HG03196 (cell line): ENCODE measurements around the gene OSBPL6.
"Not testable (repeated sequence)": the region's sequence is repeated elsewhere in the genome, so short reads cannot be mapped to it uniquely, and the experiment has no call there.

Experiments
- ATAC-seq: cut with Tn5 transposase; IDR thresholded peaks from one replicate; pipeline ENCODE4 v1.9.1; 2021; ENCODE audit not compliant: unreplicated experiment

OSBPL6 gene

DNA sequence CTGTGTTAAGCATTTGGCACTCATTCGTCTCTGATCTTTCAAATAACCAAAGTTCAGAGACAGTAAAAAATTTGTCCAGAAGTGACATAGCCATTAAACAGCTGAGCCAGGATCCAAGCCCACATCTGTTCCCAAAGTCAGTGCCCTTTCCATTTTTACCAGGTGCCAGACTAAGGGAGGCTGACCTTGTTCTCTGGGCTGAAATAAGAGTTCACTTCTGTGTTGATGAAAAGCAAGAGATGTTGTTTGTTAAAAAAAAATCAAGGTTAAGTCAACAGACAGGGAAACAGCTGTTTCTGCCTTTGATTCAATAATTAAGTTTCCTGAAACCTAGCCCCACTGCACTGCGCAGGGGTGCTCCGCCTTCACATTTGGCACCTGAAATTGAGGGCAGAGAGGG lies 139.5 kb downstream of the OSBPL6 start:
- no peak for ATAC-seq

DNA sequence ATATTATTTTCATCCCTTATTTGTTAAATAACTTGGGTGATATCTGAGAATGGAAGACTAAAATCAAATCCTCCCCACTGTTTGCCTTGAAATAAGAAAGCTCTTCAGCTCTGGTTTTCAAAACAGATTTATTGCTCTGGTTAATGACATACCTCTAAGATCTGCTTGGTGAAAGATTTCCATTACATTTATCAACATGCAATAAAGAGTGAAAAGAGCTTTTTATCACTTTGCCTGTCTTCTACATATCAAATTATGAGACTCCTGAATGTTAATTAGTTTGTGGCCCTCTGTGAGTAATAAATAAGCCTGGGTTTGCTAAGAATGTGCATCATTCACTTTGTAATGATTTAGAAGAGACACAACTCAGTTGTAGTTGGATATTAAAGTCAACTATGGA lies 140.9 kb downstream of the OSBPL6 start:
- ATAC-seq: no peak

DNA sequence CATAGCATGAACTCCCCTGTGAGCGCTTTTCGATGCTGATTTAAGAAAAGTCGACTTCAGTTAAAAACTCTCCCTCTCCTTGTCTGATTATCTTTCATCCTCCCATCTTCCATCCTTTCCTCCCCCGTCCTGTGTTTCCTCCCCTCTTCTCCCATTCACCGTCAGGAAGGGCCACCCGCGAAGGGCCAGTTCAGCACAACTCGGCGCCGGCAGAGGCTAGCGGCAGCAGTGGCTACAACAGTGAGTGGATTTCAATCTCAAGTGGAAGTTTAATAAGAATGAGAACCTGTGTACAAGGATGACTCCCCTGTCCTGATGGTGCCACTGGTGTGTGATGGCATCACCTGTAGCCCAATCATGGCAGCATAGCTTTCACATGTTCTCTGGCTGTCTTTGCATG lies 149.8 kb downstream of the OSBPL6 start:
- ATAC-seq: no peak

DNA sequence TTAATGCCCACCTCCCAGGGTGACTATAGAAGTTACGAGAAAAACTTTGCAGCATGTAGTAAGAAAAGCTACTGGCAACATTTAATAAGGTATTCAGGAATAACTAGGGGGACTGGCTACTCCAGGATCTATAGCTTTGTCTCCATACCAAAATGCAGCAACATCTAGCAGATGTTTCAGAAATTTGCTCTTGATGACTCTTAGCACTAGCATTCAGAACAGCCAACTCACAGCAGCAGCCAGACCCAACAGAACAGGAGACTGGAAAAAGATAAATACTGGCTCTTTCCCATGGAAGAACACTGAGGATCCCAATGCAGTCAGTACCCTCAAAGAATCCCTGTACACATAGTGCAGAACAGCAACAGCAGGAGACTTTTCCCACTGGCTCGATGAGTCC lies 151.6 kb downstream of the OSBPL6 start:
- ATAC-seq: no peak

DNA sequence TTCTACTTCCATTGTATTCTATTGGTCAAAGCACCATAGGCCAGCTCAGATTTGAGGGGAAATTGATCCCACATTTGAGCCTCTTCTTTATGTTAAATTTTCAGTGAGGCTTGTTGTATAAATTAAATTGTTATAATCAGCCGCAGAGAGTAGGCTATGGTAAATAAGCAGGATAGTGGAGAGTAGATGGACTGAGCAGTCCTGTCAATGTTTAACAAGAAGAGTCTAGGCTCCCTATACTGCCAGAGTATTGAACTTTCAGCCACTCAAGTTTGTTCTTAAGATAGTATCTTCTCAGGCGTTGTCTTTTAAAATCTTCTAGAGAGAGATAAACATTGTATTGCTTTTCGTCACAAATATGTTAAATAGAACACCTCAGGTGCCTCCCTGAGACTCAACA lies 155.7 kb downstream of the OSBPL6 start:
- no peak for ATAC-seq

DNA sequence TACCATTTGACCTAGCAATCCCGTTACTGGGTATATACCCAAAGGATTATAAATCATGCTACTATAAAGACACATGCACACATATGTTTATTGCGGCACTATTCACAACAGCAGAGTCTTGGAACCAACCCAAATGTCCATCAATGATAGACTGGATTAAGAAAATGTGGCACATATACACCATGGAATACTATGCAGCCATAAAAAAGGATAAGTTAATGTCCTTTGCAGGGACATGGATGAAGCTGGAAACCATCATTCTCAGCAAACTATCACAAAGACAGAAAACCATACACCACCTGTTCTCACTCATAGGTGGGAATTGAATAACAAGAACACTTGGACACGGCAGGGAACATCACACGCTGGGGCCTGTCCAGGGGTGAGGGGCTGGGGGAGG lies 163.4 kb downstream of the OSBPL6 start:
- not testable (repeated sequence) for ATAC-seq

DNA sequence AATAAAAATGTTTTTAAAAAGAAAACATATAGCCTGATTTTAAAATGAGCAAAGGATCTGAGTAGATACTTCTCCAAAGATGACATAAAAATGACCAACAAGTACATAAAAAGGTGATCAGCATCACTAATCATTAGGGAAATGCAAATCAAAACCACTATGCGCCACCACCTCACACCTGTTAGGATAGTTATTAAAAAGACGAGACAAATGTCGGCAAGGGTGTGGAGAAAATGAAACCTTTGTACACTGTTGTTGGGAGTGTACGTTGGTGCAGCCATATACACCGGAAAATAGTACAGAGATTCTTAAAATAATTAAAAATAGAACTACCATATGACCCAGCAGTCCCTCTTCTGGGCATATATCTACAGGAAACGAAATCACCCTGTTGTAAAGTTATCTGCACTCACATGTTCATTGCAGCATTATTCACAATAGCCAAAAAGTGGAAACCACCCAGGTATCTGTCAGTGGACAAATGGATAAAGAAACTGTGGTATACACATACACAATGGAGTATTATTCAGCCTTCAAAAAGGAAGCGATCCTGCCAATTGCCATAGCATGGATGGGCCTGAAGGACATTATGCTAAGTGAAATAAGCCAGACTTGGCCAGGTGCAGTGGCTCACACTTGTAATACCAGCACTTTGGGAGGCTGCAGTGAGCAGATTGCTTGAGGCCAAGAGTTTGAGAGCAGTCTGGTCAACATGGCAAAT lies 165.0 kb downstream of the OSBPL6 start:
- no peak for ATAC-seq

DNA sequence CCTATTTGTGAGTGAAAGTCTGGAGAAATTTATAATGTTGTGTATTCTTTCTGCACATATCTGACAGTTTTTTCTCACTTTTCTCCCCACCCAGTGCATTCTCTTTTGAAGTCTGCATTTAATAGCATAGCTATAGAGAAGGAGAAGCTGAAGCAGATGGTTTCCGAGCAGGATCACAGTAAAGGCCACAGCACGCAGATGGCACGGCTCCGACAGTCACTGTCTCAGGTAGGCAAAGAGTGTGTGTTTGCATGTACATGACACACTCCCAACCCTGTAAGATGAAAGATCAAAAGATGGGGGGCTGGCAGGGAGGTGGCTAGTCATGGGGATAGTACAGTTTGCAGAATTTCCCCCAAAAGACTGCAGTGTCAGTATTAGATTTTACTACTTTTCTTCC lies 167.3 kb downstream of the OSBPL6 start:
- ATAC-seq: no peak

DNA sequence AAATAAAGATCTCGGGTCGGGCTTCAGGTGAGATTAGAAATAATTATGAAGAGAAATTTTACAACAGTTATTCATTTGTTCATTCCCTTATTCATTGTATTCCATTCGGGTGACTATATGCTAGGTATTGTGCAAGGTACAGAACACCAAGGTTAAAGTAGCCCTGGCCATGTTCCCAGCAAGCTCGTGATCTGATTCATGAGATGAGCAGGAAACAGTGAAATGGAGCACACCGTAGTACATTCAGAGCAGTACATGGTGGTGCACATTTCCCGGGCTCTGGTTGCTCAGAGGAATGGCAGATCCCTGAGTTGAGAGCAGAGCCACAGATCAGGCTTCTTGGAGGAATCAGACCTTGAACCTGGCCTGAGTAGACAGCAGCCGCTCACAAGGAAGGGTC lies 168.9 kb downstream of the OSBPL6 start:
- no peak for ATAC-seq

DNA sequence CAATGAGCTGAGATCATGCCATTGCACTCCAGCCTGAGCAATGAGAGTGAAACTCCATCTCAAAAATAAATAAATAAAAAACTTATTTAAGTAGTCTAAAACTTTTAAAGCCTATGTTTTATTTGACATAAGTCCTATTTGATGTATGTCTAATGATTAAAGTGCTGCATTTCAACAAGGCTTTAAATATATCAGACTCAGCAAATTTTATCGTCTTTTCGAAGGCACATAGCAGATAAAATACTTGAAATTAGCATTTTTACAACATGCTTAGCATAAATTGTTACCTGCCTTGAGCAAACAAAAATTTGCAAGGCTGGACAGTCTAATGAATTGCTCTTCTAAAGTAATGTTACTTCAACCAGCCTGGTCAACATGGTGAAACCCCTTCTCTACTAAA lies 170.8 kb downstream of the OSBPL6 start:
- ATAC-seq: no peak

DNA sequence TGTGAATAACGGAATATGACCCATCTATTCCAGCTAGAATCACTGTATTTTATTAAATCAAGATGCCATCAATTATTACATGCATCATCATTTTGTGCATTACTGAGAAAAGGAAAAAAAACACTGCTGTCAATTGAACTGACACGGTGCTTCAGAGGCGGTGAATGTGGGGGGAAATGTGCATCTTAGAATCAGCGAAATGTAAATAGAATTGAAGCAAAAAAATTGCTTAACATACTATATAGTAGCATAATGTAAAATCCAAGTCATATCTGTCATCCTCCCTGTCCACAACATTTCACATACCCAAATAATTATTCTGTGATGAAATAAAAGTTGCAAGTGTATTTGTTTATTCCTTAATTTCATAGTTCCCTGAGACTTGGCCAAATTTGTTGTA lies 172.1 kb downstream of the OSBPL6 start:
- no peak for ATAC-seq

DNA sequence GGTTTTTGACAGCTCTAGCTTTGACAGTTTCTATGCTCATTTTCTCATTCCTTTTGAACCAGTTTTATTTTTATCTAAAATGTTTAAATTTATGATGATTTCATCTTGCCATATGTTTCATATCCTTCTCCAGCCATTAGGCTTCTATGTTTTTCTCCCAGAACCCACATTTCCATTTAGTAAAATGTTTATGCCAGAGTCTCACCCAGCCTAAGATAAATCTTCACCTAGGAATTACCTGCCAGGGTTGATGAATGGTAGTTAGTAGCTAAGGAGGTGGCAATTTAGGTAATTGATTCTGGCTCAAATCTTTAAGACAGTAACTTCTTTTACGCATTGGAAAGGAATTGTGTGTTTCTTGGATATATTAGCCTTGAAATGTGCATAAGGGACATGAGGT lies 173.0 kb downstream of the OSBPL6 start:
- no peak for ATAC-seq

DNA sequence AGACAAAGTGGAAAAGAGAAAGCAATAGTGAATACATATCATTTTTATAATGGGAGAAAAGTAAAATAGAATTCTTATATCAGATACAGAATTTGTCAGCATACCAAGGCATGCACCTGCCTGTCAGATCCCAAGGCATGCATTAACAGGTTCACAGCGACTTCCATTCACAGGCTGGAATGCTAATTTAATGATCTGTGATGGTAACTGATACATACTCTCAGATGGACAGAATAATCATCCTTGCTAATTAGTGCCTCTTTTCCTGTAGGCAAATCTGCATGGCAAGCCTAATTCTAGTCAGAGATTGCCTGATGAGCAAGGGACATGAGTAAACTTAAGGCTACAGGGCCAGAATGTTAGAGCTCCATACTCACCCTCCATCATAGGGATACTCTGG lies 180.6 kb downstream of the OSBPL6 start:
- no peak for ATAC-seq

DNA sequence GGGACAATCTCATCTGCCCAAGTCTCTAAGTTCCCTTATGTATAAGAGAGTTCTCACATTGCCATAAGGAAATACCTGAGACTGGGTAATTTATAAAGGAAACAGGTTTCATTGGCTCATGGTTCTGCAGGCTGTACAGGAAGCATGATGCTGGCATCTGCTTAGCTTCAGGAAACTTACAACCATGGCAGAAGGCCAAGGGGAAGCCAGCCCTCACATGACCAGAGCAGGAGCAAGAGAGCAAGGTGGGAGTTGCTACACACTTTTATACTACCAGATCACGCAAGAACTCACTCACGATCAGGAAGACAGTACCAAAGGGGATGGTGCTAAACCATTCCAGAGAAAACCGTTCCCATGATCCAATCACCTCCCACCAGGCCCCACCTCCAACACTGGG lies 182.7 kb downstream of the OSBPL6 start:
- ATAC-seq: no peak

DNA sequence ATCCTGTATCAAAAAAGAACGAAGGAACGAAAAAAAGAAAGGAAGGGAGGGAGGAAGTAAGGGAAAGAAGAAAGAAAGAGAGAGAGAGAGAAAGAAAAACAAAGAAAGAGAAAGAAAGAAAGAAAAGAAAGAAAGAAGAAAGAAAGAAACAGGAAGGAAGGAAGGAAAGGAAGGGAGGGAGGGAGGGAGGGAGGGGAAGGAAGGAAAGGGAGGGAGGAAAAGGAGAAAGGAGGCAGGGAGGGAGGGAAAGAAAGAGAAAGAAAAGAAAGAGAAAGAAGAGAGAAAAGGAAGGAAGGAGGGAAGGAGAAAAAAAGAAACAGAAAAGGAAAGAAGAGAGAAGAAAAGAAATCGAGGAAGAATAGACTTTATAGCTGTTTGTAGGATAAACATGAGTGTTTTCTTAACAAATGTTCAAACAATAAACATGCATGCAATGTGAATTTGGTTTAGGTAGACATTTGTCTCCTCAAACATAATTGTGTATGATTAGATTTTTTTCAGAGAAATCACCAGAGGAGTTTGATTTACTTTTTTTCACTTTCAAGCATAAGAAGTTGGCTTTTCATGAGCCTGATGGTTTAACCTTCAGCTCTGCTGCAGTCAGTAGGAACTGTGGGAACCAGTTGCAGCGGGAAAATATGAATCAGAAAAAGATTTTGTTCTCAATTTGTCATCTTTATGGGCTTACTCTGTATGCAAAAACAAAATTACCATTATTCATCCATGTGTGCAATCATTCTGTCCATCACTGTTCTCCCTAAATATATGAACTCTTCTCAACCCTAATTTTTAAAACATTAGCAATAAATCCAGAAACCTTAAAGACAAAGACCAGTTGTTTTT lies 185.1 kb downstream of the OSBPL6 start:
- no peak for ATAC-seq

DNA sequence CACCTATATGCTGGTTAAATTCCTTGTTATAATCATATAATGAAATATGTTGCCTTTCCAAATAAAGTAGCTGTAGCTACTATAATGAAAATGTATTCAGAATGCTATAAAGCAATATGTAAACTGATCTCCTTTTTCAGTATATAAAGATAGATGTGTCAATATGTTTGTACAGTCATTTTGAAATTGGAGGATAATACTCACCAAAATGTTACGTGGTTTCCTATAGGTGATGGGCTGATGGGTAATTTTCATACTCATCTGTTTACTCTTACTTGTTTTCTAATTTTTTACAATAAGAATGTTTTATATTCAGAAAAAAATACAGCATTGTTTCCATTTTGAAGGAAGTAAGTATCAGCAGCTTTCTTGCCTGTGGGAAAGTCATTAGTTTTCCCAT lies 186.5 kb downstream of the OSBPL6 start:
- no peak for ATAC-seq

DNA sequence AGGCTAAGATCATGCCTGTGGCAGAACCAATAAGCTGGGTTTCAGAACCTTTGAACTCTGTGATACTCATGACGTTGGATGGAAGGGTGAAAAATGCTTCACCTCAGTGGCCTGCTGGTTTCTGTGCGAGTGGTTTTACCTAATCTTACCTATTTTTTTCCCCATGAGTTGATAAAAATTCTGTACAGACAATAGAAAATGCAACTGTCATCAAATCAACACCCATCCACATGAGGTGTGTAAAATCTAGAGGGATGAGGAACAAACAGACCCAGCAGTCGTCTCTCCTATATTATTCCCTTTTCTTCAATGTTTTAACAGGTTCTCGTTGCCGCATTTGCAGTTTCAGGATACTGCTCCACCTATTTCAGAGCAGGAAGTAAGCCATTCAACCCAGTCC lies 189.4 kb downstream of the OSBPL6 start:
- no peak for ATAC-seq

DNA sequence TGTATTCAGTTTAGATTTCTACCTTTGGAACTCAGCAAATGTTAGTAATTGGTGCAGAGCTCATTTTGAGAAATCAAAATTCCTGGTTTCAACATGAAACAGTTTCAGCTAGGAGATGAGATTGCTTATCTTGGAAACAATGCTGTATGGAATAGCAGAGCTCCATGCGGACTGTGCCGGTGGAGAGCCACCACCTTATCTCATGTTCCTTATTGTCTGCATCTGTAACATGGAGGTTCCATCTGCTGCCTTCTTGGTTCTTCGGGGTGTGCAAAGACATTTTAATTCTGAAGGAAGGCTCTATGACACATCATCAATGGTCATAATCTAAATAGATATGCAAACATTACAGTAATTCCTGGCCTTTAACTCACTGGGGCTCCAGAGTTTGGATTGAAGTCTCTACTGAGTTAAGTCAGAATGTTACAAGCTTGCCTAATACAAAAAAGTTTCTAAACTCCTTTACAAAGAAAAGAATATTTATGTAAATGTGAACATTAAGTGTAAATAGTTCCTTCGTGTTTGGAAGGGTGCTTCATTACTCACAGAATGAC lies 191.4 kb downstream of the OSBPL6 start:
- no peak for ATAC-seq

DNA sequence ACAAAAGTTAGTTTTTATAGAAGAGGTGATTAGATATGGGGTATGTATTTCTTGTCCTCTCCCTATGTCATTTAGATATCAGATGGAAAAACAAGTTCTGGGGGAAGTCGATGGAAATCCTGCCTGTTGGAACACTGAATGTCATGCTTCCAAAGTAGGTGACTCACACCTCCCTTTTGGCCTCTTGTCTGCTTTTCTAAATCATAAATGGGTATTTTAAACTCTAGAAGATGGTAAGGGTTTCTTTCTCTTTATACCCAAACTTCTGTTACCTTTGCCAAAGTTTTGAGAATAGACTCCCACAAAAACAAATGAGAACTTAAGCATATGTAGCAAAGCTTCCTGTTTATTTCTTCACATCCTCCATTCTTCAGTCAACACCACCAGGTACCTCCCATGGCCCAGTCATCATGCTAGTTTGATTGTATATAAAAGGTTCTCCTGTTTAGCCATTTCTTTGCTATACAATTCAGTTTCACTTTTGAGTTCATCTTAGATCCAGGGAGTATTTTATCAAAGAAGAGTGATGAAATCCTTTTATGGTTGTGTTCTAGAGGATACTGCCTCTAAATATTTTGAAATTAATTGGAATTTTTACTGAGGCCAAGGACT lies 192.8 kb downstream of the OSBPL6 start:
- no peak for ATAC-seq

DNA sequence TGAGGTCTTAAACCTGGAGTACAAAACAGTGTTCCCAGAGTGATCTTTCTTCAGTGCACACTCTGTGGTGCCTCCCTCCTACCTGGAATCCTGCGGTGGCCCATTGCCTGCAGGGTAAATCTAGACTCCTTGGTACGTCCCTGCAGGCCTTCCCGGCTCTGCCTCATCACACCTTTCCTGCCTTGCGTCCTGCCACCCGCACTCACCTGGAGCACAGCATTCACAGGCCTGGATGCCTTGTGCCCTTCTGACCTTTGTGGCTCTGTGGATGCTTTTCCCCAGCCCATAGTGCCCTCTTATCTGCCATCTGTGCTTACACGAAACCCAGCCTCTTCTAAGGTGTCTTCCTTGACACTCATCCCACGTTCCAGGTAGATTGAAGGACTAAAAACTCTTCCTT lies 194.0 kb downstream of the OSBPL6 start:
- no peak for ATAC-seq

DNA sequence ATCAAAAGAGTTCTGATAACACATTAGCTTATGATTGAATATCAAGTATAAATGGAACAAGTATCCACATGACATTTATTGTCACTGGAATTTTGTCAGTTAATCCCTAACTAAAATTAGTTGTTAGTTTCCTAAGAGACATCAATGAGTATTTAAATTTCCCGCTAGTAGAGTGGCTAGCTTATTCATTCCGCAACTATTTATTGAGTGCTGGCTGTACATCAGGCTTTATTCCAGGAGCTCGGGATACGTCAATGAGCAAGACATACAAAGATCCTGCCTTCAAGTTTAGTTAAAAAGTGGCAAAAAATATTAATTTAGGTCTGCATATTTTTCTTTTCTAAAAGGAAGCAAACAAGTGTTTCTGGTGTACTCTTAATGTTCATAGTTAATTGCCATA lies 197.4 kb downstream of the OSBPL6 start:
- ATAC-seq: no peak

DNA sequence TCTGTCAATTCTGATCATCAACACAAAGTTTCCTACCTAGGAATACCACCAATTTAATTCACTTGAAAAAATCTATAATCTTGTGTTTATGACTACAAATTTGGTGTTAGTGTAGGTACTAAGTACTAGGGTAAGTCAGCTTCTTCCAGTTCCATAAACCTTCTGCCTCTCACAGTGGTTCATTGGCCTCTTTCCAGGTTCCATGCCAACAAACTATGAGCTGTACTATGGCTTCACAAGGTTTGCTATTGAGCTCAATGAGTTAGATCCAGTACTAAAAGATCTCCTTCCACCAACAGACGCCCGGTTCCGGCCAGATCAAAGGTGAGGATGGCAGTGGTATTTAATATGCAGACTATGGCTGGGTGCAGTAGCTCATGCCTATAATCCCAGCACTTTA lies 197.9 kb downstream of the OSBPL6 start:
- ATAC-seq: no peak
